ENCODE data around the gene FOCAD.

FOCAD gene

DNA sequence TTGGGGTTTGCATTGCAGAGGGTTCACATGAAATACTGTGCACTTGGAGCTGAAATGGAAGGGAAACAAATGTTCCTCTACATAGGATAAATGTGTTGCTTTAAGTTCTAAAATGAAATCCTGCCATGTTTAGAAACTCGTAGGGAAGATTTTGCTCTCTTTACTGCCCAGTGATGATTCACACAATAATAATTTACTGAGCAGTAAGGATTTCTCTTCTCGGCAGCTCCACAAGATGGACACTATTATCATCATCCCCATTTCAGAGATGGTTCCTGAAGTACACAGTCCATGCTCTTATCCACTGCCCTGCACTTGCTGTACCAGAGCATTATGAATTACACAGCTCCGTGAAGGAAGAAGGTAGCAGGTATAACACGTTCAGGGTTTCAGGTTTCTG, 343.2 kb downstream of the FOCAD start:
- DNase-seq = no peak

DNA sequence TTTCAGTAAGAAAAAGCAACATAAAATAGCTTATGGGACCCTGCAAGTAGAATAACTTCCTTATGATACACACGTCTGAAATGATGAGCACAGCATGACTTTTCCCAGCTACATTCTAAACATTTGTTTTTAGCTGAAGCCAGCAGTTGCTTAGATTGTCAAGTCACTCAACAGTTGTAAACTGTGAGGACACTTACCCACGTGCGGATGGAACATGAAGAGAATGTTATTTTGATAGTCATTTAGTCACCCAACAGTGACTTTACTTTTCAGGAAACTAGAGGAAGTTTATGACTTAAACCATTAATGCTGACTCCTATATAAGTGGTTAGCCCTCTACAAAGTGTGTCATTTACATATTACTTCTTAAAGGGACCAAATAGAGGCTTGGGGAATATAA, 344.4 kb downstream of the FOCAD start:
- no peak for DNase-seq

DNA sequence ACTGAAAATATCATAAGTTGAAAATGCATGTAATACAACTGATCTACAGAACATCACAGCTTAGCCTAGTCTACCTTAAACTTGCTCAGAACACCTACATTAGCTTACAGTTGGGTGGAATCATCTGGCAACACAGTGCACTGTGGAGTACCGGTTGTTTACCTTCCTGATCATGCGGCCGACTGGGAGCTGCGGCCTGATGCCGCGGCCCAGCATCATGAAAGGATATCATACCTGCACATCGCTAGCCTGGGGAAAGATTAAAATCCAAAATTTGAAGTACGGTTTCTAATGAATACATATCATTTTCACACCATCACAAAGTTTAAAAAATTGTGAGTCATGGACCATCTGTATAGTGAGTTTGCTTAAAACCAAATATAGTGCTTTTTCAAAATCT, 345.6 kb downstream of the FOCAD start:
- DNase-seq = peak in 1 of 2 experiments; percentile 0

DNA sequence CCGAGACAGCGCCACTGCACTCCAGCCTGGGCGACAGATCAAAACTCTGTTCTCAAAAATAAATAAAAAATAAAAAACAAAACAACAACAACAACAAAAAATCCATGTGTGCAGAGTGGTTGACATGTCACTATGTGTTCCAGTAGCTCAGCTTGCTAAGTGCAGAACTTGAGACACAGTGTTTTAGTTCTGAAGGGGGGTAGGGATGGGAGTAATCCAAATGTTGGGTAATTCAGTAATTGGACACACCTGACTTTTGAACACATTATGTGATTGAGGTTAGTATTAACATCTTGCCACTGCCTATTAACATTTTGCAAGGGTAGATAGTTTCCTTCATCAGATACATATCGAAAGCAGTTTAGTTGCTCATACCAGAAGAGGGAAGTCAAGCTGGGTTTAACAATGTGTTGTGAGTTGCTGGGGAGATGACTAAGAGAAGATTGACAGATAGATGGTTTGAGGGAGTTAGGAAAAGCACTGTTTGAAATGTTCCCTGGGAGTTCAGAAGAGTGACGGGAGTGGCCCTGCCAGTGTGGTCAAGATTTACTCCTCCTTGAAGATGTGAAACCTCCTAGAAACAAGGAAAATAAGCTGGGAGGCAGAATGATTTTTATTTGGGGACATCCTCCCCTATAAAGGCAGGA, 346.5 kb downstream of the FOCAD start:
- DNase-seq = no peak

DNA sequence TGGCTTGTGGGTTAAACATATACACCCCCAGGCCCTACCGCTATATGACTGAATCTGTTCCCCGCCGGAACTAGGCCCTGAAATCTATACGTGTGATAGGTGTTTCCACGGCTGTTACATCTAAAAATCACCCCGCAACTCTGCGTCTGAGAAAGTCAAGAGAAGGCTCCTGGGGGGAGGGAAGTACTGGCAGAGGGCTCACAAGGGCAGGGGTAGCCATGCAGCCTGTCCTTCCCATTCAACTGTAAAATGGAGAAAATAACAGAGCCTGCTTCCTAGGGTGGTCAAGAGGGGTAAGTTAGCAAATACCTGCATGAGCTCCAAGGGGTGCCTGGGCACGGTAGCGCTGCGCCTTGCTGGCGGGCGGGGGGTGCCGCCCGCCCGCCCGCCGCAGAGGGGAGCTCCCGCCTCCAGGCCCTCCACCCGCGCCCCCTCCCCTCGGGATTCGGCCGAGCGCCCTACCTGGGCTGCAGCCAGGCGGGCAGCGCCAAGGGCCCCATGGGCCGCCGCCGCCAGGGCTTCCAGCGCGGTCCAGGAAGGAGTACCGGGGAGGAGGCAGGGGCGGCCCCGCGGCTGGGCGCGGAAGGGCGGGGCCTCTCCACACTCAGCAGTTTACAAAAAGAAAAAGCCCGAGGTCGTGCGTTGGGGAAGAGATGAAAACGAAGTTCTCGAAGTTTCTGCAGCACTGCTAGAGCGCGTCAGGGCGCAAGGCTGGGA, 347.2 kb downstream of the FOCAD start, which contains the start of gene HACD4:
Gene HACD4, minus strand, starts transcription at position 550 of the 717 bp plus-strand sequence. Its CDS starts 50 bp downstream, at position 500.
- no peak for DNase-seq

DNA sequence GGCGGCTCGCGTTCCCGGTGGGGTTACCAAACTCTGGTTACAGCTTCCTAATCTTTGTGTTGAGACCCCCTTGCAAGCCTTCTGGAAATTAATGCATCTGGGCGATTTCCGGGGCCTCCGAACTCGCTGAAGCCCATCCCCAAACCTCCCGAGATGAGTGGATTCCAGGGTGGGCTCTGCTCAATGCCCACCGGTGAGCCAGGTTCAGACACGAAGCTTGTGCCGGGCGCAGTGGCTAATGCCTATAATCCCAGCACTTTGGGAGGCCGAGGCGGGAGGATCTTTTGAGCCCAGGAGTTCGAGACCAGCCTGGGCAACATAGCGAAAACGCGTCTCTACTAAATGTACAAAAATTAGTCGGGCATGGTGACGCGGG, 347.7 kb downstream of the FOCAD start:
- no peak for DNase-seq

DNA sequence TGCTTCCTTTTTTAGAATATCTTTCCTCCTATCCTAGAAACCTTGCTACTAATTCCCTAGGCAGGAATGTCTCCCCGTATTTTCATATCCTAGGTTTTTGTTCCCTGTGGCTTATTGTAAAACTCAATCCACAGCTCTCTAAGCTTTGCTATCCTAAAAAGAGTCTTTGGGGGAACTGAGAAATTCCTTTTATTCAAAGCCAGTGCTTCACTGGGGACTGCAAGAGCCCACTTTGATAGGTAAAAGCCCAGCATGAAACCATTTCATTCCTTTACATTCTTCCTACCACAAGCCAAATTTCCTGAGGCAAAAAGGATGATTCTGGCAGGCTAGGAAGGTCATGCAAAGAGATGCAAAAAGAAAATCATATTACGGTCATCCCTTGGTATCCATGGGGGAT, 353.2 kb downstream of the FOCAD start:
- DNase-seq = no peak

DNA sequence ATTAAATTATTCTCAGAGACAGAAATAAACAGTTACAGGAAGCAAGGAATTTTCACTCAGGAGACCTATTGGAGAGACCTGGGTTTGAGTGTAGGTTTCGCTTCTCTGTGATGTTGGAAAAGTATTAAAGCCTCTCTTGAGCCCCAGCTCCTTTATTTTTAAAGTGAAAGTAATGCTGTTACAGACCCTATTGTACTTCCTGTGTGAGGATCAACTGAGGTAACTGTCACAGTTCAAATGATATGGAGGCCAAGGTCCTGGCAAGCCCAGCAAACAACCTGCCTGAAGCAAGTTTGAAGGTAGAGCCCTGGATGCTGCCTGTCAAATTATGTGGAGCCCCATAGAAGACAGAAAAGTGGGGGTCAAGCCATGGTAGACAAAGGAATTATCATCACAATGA, 355.2 kb downstream of the FOCAD start:
- no peak for DNase-seq

DNA sequence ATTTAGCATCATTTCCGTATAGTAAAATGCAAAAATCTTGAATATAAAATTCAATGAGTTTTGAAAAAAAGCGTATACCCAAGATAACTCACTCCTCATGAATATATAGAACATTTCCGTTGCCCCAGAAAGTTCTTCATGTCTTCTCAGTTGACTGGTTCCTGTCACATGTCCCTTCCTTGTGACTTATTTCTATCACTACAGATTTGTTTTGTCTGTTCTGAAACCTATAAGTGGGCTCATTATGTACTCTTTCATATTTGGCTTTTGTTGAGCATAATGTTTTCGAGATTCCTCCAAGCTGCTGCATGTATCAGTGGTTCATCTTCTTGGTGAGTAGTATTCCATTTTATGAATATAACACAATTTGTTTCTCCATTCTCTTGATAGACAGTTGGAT, 358.4 kb downstream of the FOCAD start:
- no peak for DNase-seq

DNA sequence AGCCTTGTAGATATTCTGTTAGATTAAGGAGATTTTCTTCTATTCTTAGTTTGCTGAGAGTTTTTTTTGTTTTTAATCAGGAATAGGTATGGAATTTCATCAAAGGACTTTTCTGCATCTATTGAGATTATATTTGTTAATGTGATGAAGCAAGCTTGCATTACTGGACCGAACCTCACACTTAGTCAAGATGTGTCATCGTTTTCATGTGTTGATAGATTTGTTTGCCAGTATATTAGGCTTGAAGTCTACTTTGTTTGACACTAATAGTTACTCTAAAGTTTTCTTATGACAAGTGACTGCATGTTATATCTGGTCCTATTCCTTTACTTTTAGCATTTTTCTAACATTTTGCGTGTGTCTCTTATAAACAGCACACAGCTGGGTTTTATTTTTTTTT, 359.8 kb downstream of the FOCAD start:
- no peak for DNase-seq
